ENCODE results near the gene COX4I1. TPM values are rescaled to one million over a fixed set of nuclear protein-coding genes. Genes with fewer than 3 reads are reported as not detected.

COX4I1 gene
- total and polyA plus RNA-seq, 9 of the 15 experiments (the other 6 are each of a cell fraction or from before 2014, with no cell fraction given), result 651 to 2,356 (median 1,032) TPM

DNA sequence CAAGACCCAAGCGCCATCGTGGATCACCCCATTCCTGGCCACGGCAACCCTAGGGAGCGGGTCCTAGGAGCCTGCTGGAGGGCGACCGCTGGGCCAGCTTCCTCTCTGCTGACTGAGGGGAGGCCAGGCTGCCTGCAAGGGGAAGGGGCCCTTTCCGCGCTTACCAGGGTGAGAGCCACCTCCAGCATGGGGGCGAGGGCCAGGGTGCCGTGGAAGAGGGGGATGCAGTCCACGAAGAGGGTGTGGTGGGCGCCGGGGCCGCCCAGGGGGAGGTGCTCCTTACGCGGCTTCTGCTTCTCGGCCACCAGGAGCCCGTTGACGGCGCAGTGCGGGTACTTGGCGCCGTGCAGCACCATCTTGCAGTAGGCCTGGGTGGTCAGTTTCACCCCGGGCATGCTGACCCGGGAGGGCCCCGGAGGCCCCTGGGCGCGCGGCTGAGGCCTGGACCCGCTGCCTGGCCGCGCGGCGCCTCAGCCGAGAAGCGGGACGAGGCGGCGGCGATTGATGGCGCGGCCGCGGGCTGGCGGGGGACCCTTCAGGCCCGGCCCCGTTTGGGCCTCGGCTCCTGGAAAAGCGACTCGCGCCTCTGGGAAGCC, 496 bp upstream of the COX4I1 start (continued):
- TF ChIP-seq, protein P1, sequence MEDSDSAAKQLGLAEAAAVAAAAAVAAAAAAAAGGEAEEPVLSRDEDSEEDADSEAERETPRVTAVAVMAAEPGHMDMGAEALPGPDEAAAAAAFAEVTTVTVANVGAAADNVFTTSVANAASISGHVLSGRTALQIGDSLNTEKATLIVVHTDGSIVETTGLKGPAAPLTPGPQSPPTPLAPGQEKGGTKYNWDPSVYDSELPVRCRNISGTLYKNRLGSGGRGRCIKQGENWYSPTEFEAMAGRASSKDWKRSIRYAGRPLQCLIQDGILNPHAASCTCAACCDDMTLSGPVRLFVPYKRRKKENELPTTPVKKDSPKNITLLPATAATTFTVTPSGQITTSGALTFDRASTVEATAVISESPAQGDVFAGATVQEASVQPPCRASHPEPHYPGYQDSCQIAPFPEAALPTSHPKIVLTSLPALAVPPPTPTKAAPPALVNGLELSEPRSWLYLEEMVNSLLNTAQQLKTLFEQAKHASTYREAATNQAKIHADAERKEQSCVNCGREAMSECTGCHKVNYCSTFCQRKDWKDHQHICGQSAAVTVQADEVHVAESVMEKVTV (CRISPR knock-in tag; IDR thresholded peaks at IDR 0.05), result no peak
- TF ChIP-seq PKNOX1 (IDR thresholded peaks at IDR 0.05), result no peak
- no peak for TF ChIP-seq RFX1 (IDR thresholded peaks at IDR 0.05)
- no peak for TF ChIP-seq GABPA (tag; conservative IDR thresholded peaks at IDR 0.05; ENCODE audit: low read depth)
- TF ChIP-seq, protein P2, sequence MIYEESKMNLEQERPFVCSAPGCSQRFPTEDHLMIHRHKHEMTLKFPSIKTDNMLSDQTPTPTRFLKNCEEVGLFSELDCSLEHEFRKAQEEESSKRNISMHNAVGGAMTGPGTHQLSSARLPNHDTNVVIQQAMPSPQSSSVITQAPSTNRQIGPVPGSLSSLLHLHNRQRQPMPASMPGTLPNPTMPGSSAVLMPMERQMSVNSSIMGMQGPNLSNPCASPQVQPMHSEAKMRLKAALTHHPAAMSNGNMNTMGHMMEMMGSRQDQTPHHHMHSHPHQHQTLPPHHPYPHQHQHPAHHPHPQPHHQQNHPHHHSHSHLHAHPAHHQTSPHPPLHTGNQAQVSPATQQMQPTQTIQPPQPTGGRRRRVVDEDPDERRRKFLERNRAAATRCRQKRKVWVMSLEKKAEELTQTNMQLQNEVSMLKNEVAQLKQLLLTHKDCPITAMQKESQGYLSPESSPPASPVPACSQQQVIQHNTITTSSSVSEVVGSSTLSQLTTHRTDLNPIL (CRISPR knock-in tag; IDR thresholded peaks at IDR 0.05), result no peak
- TF ChIP-seq KLF1 (tag; IDR thresholded peaks at IDR 0.05), result no peak
- TF ChIP-seq CBX2 (IDR thresholded peaks at IDR 0.05; ENCODE audit: insufficient read depth, low read length, poor library complexity, severe bottlenecking), result no peak
- no peak for TF ChIP-seq ZNF408 (CRISPR knock-in tag; IDR thresholded peaks at IDR 0.05; ENCODE audit: low read depth)
- no peak for TF ChIP-seq ZNF274 (IDR thresholded peaks at IDR 0.05; ENCODE audit: borderline replicate concordance, low read depth, low read length)
- TF ChIP-seq DPF2 (IDR thresholded peaks at IDR 0.05), result no peak
- no peak for TF ChIP-seq BHLHE40 (IDR thresholded peaks at IDR 0.05; ENCODE audit: low read length)
- no peak for TF ChIP-seq BRD4 (IDR thresholded peaks at IDR 0.05)
- TF ChIP-seq SUPT5H (IDR thresholded peaks at IDR 0.05), result no peak
- no peak for TF ChIP-seq CBX1 (IDR thresholded peaks at IDR 0.05; ENCODE audit: low read depth)
- TF ChIP-seq ZFP1 (CRISPR knock-in tag; IDR thresholded peaks at IDR 0.05), result no peak
- no peak for TF ChIP-seq RERE (CRISPR knock-in tag; IDR thresholded peaks at IDR 0.05; ENCODE audit: borderline replicate concordance)
- TF ChIP-seq ZNF589 (CRISPR knock-in tag; IDR thresholded peaks at IDR 0.05; ENCODE audit: low read depth), result no peak
- 0 out of 2 replicates have a peak, but pooled peaks have one; percentile 13 for TF ChIP-seq SPI1 (IDR thresholded peaks at IDR 0.05; ENCODE audit: borderline replicate concordance, low read depth, low read length)
